Stimulated activated CD8-positive, alpha-beta memory T cell treated with anti-CD3 and anti-CD28 coated beads, Interleukin-12 subunit alpha, Interleukin-12 subunit beta, amount 100 ng/mL, for 24 hours (primary cell): ENCODE data around the gene GRIN3B.
"Not testable (repeated sequence)": the region's sequence is repeated elsewhere in the genome, so short reads cannot be mapped to it uniquely, and the experiment has no call there.

Experiments used
- DNase-seq: peaks from one replicate; pipeline ENCODE4 v3.0.0-alpha.2; 2020; ENCODE audit errors: extremely low read depth

The GRIN3B gene, protein sequence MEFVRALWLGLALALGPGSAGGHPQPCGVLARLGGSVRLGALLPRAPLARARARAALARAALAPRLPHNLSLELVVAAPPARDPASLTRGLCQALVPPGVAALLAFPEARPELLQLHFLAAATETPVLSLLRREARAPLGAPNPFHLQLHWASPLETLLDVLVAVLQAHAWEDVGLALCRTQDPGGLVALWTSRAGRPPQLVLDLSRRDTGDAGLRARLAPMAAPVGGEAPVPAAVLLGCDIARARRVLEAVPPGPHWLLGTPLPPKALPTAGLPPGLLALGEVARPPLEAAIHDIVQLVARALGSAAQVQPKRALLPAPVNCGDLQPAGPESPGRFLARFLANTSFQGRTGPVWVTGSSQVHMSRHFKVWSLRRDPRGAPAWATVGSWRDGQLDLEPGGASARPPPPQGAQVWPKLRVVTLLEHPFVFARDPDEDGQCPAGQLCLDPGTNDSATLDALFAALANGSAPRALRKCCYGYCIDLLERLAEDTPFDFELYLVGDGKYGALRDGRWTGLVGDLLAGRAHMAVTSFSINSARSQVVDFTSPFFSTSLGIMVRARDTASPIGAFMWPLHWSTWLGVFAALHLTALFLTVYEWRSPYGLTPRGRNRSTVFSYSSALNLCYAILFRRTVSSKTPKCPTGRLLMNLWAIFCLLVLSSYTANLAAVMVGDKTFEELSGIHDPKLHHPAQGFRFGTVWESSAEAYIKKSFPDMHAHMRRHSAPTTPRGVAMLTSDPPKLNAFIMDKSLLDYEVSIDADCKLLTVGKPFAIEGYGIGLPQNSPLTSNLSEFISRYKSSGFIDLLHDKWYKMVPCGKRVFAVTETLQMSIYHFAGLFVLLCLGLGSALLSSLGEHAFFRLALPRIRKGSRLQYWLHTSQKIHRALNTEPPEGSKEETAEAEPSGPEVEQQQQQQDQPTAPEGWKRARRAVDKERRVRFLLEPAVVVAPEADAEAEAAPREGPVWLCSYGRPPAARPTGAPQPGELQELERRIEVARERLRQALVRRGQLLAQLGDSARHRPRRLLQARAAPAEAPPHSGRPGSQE

GRCh38 chr19:1000095-1000494 is at the start of gene GRIN3B:
TSS of gene GRIN3B (plus strand) at chr19:1000419. CDS start at chr19:1000438, 19 bp downstream.
- DNase-seq, result peak; percentile 31

DNA sequence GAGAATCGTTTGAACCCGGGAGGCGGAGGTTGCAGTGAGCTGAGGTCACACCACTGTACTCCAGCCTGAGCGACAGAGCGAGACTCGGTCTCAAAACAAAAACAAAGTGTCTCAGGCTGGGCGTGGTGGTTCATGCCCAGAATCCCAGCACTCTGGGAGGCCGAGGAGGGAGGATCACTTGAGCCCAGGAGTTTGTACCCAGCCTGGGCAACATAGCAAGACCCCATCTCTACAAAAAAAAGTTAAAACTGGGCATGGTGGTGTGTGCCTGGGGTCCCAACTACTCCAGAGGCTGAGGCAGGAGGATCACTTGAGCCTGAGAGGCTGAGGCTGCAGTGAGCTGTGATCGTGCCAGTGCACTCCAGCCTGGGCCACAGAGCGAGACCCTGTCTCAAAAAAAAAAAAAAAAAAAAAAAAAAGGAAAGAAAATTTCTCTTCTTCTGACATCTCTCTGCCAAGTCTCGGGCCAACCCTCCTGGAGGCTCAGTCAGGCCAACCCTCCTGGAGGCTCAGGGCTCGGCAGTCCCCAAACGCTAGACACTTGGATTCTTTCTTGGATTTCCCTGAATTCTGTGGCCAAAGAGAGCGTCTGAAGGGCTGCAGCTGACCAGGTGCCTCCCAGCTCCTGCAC is 48.1 kb upstream of the GRIN3B start:
- DNase-seq, result no peak

DNA sequence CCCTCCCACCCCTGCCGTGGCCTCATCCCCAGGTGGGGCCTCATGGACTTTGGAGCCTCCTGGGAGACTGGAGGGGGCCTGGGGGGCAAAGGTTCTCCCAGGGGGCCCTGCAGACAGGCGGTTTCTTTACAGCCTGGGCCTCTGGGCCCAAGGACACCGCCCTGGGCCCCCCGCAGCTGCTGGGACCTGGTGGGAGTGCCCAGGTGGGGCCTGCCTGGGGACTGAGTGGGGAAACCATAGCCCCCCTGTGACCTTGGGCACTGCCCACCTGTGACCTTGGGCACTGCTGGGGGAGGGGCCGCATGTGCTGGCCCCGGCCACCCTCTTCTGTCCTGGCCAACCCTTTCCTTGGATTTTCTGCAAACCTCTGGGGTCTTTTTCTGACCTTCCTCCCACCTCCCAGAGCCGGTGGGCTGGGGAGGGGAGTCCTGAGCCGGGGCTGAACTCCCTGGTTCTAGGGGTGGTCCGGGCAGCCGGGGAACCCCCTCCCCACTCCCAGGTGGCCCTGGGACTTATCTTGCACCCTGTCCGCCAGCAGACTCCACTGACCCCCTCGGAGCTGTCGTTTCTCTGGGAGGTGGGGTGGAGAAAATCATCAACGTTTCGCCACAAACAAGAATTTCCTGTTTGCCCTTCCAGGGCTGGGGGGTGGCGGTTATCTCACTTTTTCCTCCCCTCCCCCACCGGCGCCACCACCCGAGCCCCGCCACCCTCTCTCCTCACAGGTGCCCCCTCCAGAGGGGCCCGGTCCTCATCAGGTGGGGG is 47.4 kb upstream of the GRIN3B start:
- DNase-seq, result no peak

DNA sequence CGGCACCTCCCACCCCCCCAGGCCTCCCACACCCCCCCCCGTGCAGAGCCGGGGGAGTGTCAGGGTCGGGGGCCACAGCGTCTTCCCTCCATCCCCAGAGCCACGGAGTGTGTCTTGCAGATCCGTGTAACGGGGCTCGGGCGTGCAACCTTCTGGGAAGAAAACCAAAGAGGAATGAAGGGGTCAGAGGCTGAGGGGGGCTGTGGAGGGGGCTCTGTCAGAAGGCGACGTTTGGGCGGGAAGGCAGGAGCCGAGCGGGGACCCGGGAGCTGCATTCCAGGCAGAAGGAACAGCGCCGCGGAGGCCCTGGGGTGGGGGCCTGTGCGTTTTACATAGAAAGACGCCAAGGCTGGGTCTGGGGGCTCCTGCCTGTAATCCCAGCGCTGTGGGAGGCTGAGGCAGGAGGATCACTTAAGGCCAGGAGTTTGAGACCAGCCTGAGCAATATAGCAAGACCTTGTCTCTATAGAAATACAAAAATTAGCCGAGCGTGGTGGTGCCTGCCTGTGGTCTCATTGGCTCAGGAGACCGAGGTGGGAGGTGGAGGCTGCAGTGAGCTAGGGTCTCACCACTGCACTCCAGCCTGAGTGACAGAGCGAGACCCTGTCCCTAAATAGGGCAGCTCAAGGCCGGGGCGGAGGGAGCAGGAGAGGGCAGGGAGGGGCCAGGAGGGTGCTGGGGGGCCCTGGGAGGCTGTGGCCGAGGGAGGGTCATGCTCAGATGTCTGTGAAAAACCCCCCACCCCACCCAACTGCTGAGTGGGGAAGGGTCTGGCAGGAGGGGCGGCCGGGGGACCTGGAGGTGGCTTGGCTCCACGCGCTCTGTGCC is 46.6 kb upstream of the GRIN3B start:
- DNase-seq, result no peak

- no peak for DNase-seq
These were observed 45.9 kb upstream of the GRIN3B start for GRCh38 chr19:954272-954671.

DNA sequence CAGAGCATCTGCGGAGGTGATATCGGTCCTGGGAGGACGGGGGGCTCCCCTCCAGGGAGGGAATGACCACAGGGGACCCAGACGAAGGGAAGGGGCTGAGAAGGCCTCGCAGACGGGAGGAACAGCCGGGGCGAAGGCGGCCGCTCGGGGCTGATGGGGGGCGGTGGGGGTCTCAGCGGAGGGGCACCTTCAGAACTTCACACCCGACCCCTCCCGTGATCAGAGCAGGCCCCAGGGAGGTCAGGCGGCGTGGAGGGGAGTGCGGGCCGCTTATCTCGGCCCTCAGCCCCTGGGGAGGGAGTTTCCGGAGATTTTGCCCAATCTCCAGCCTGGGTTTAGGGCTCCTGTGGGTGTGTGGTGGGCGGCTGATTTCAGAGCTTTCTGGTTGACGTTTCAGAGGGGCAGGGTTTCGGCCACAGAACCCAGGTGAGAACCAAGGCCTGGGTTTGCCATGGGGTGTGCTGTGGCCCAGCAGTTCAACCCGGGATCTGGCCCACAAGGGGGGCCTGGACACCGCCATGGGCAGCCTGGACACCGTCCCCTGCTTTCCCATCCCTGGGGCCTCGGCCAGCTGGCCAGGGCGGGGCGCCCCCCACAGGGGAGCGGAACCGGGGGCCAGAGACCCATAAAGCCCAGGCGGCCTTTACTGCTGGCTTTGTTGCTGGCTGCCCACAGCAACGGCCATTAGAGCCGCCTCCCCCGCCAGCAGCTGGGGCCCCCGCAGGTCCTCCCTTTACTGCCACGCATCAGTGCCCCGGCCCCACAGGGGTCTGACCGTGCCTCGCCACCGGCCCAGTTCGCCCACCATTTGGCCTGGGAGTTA is 45.3 kb upstream of the GRIN3B start:
- no peak for DNase-seq

GRCh38 chr19:955803-956765 is 44.1 kb upstream of the GRIN3B start:
- DNase-seq, result no peak

DNA sequence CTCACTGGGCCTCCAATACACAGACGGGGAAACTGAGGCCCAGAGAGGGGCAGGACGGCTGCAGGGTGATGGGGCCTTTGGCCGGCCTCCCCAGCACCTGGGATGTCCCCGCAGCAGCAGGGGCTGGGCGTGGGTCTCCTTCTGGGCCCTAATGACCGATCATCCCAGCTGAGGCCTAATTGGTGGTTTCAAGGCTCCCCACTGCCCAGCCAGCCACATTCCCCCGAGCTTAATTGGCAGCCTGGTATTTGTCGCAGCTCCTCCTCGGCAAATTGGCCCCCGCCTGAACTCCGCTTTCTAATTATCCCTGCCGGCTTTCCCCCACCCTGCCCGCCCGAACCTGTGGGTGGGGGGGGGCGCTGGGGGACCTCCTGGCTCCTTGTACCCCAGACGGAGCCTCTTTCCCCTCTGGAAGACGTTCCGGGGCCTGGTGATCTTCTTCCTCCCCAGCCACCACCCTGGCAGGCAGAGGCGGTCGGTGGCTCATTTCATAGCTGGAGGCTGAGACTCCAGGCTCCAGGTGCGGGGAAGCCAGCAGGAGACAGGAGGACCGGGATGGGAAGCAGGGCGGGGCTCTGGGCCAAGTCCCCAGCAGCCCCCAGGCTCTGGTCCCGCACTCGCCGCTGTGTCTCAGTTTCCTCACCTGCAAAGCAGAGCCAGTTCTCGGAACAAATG is 43.3 kb upstream of the GRIN3B start:
- no peak for DNase-seq

- DNase-seq, result not testable (repeated sequence)
These were observed 42.6 kb upstream of the GRIN3B start for GRCh38 chr19:957578-957977.

GRCh38 chr19:958967-959855 is 41.0 kb upstream of the GRIN3B start:
- no peak for DNase-seq

DNA sequence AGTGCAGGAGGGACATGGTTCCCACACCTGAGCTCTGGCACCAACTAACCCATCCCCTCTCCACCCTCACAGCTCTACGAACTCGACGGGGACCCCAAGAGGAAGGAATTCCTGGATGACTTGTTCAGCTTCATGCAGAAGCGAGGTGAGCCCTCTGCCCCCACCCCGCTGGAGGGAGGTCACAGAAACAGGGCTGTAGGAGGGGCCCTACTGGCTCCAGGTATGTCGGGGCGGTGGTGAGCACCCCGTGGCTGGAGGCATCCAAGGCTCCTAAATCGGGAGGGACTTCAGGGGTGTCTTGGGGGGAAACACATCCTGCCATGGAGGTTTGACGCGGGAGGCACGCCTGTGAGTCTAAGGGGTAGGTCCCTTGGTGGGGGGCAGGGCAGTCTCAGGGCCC is 40.2 kb upstream of the GRIN3B start:
- no peak for DNase-seq

DNA sequence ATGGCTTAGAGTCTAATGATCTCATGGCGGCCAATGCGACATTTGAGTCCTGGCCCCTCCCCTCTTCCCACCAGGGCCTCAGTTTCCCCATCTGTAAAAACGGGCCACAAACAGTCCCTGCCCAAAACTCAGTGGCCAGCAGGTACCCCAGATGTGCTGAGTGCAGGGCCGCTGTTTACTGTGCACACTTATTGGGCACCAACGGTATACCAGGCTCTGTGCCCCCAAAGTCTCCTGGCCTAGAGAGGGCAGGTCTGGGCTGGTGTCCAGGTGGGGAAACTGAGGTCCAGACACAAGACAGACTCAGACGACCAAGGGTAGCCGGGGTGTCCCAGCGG is 39.6 kb upstream of the GRIN3B start:
- DNase-seq, result no peak

- DNase-seq, result no peak
These were observed 38.2 kb upstream of the GRIN3B start for GRCh38 chr19:961866-962620.

GRCh38 chr19:962683-963400 is 37.4 kb upstream of the GRIN3B start:
- no peak for DNase-seq

DNA sequence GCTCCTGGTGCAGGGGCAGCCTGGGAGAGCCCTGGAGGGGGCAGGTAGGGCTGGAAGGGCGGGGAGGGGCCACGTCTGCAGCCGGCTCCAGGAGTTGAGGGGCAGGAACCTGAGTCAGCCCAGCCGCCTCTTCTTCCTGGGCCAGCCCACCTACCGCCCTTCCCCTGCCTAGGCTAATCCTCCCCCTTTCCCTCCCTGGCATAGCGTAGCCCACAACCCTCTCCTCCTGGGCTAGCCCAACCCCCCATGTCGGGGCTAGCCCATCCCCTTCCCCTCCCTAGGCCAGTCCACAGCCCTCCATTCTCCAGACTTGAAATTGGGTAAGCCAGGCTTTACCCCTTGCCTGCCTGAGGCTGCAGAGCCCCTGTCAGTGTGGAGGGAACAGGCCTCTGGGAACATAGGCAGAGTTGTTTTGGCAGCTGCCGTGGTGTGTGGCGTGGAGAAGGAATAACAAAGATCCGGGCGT is 36.7 kb upstream of the GRIN3B start:
- no peak for DNase-seq
